IPS-15b (cell line): ENCODE results near the gene CROCC.
"Not testable (repeated sequence)": the region's sequence is repeated elsewhere in the genome, so short reads cannot be mapped to it uniquely, and the experiment has no call there.

ENCODE experiments used
- H3K27me3 ChIP-seq: one replicate; pipeline ENCODE4 v1.6.1; 2013; ENCODE audit warnings: low read length; ENCODE audit not compliant: control insufficient read depth, insufficient read depth
- H3K36me3 ChIP-seq: one replicate; pipeline ENCODE4 v1.6.1; 2013; ENCODE audit warnings: low read length; ENCODE audit not compliant: control insufficient read depth, insufficient read depth
- H3K4me1 ChIP-seq: one replicate; pipeline ENCODE4 v1.6.1; 2013; ENCODE audit warnings: mild to moderate bottlenecking, low read length; ENCODE audit not compliant: control insufficient read depth, insufficient read depth
- H3K4me3 ChIP-seq: one replicate; pipeline ENCODE4 v1.5.1; 2013; ENCODE audit warnings: low read depth, low read length
- H3K9ac ChIP-seq: one replicate; pipeline ENCODE4 v1.6.1; 2013; ENCODE audit warnings: low read depth, mild to moderate bottlenecking, low read length
- H3K9me3 ChIP-seq: one replicate; pipeline ENCODE4 v1.6.1; 2013; ENCODE audit warnings: mild to moderate bottlenecking, low read length; ENCODE audit not compliant: control insufficient read depth, insufficient read depth

Gene CROCC

DNA sequence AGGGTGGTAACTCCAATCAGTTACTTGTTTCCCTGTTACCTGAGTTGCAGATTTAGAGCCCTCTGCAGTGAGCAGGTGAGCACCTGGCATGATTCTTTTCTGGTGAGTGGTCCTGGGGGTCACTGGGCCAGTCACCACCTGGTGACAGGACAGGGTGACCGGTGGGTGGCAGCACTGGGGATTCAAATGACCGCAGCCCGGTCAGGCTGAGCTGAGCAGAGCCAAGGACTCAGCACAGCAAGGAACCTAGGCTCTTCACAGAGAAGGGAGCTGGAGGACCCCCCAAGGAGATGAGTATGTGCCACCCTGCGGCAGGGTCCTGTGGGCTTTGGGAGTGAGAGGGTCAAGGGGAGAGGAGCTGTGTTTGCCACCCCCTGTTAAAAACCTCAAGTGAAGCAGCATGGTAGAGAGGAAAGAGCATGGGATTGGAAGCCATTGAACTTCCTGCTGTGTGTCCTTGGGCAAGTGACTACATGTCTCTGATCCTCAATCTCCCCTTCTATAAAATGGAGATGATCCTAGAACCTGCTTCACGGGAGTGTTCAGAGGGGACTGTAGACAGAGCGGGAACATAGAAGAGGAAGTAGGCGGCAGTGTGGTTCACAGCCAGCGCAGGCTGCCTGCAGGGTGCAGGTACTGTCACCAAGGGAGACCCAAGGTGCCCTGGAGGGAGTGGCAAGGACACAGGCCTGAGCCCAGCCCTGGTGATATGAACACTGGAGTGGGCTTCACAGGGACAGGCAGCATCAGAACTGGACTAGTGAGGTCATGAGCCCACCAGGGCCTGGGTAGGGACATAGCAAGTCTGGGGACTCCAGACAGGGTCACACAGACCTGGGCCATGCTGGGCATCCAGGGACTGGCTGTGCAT, 9.6 kb upstream of the CROCC start:
- not testable (repeated sequence) for H3K9me3 ChIP-seq, H3K36me3 ChIP-seq, H3K27me3 ChIP-seq, H3K4me1 ChIP-seq, H3K4me3 ChIP-seq, H3K9ac ChIP-seq

DNA sequence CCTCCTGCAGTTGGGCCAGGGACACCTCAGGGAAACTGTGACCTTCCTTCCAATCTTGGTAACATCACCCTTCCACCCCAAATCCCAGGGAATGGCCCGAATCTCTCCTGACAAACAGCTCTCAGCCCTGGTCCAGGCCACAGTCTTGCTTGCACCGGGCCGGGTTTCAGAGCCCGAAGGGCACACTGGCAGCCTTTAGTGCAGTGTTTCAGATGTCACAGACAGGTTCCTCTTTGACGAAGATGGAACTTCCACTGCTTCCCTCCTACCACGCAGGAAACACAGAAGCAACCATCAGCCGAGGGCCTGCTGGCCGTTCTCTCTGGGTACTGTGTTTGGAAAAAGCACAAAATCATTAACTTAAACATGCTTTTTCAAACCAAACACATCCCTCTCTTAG, 9.0 kb upstream of the CROCC start:
- H3K4me1 ChIP-seq, H3K4me3 ChIP-seq, H3K36me3 ChIP-seq, H3K9me3 ChIP-seq, H3K9ac ChIP-seq, H3K27me3 ChIP-seq: not testable (repeated sequence)

DNA sequence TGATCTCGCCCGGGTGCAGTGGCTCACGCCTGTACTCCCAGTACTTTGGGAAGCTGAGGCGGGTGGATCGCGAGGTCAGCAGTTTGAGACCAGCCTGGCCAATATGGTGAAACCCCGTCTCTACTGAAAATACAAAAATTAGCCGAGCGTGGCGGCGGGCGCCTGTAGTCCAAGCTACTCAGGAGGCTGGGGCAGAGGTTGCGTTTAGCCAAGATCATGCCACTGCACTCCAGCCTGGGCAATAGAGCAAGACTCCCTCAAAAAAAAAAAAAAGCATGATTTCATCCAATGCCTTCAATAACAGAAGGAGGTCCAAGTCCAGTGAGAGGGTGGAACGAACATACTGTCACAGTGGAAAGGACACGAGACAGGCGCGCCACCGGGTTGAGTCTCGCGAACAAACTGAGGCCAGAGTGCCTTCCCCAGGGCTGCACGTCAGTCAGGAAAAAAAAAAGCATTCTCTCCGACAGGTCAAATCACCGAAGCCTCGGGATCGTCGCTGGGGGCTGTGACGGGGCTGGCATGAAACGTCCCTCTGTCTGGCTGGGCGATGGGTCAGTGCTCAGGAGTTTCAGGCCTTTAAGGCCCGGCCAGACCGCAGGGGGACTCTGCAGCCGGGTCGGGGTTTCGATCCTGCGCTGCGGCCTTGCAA, 8.4 kb upstream of the CROCC start:
- Histone ChIP-seq H3K9ac (no peak overlapping the region), H3K9me3 (no peaks in the 10 kb centered on the region), H3K4me1 (no peaks in the 10 kb centered on the region), H3K36me3 (no peaks in the 10 kb centered on the region), H3K27me3 (no peaks in the 10 kb centered on the region), H3K4me3 (peak overlapping the region; percentile 65)

DNA sequence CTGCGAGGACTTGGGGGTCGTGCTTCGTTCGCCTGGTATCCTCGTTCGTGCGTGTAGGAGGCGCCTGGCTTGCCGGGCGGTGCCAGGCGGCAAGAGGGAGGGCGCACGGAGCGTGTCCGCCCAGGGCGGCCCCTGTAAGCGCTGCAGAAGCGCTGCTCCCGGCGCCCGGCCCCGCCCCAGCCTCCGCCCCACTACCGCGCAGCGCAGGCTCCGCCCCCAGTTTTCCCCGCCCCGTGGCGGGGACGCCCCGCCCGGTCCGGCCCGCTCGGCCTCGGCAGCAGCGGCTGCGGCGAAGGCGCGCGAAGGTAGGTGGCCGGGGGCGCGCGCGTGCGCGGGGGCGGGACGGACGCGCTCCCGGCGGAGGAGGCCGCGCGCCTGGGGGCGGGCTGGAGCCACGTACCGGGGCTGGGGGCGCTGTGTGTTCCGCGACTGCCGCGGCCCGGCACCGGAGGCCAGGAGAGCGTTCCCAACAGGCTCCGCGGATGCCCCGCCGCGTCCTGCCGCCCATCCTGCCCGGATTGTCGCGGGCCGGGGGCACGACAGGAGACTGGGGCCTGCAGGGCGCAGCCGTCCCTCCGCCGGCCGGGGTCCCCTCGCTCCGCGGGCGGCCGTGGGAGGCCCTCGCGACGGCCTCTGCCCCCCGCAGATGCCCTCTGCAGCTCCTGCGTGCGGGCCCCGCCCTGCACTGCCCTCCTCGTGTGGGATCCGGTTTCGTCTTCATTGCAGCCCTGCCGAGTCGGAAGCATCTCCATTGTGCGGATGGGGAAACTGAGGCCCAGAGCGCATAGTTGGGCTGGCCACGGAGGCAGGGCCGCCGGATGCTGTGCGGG, 7.7 kb upstream of the CROCC start:
- Histone ChIP-seq H3K9ac (peak overlapping the region; percentile 70), H3K27me3 (no peaks in the 10 kb centered on the region), H3K9me3 (no peaks in the 10 kb centered on the region), H3K4me3 (peak overlapping the region; percentile 66), H3K4me1 (no peaks in the 10 kb centered on the region), H3K36me3 (no peaks in the 10 kb centered on the region)

DNA sequence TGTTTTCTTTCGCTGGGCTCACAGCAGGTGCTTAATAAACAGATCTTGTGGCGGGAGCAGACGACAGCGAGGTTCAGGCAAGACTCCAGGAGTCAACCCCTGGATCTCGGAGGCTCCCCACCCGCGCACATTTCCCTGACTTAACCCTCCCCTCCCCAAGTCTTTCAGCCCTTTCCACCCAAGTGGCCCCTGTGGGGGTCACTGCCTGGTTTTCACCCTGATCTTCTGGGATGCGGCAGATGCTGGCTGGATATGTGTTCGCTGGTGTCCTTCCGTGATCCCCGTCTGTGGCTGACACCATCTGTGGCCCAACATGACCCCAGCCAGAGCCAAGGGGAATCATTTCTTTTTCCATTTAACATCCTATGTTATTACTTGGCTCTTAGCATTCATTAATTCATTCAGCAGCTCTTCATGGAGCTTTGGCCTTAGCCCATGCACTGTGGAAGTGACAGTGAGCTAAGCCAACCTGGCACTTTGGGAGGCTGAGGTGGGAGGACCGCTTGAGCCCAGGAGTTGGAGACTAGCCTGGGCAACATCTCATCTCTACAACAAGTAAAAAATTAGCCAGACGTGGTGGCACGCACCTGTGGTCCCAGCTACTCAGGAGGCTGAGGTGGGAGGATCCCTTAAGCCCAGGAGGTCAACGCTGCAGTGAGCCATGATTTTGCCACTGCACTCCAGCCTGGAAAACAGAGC, 6.7 kb upstream of the CROCC start:
- H3K27me3 ChIP-seq, H3K9me3 ChIP-seq, H3K4me1 ChIP-seq, H3K36me3 ChIP-seq, H3K9ac ChIP-seq: not testable (repeated sequence)
- peak overlapping the region; percentile 66 for H3K4me3 ChIP-seq

DNA sequence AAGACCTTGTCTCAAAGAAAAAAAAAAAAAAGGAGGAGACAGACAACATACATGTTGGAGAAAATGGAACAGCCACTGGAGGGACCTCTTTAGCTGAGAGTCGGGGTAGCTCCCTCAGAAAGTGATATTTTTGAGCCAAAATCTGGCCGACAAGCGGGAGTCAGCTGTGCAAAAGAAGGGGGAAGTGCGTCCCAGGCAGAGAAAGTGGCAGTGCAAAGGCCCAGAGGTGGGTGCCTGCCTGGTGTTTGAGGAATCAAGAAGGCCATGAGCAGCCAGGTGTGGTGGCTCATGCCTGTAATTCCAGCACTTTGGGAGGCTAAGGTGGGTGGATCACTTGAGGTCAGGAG, 6.1 kb upstream of the CROCC start:
- Histone ChIP-seq H3K9me3 (no peaks in the 10 kb centered on the region), H3K27me3 (no peaks in the 10 kb centered on the region), H3K36me3 (no peaks in the 10 kb centered on the region), H3K4me3 (no peak overlapping the region), H3K4me1 (no peaks in the 10 kb centered on the region), H3K9ac (no peak overlapping the region)

DNA sequence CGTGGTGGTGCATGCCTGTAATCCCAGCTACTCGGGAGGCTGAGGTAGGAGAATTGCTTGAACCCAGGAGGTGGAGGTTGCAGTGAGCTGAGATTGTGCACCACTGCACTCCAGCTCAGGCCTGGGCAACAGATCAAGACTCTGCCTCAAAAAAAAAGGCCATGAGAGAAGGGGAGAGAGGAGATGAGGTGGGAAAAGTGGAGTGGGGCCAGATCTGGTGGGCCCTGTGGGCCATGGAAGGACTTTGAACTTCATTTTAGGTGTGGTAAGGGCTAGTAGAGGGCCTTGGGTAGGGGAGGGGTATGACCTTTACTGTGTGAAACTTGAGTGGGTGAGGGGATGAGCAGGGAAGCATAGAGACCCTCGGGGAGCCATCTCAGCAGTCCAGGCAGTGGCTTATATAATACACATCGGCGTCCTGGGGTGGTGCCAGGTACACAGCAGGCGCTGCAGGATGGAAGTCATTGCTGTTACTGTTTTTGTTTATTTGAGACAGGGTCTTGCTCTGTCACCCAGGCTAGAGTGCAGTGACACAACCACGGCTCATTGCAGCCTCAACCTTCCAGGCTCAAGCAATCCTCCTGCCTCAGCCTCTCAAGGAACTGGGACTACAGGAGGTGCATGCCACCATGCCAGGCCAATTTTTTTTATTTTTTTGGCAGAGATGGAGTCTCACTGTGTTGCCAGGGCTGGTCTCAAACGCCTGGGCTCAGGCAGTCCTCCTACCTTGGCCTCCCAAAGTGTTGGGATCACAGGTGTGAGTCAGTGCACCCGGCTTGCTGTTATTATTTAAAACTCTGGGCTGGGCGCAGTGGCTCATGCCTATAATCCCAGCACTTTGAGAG, 5.5 kb upstream of the CROCC start:
- not testable (repeated sequence) for H3K36me3 ChIP-seq, H3K9ac ChIP-seq, H3K4me3 ChIP-seq, H3K27me3 ChIP-seq, H3K9me3 ChIP-seq, H3K4me1 ChIP-seq

DNA sequence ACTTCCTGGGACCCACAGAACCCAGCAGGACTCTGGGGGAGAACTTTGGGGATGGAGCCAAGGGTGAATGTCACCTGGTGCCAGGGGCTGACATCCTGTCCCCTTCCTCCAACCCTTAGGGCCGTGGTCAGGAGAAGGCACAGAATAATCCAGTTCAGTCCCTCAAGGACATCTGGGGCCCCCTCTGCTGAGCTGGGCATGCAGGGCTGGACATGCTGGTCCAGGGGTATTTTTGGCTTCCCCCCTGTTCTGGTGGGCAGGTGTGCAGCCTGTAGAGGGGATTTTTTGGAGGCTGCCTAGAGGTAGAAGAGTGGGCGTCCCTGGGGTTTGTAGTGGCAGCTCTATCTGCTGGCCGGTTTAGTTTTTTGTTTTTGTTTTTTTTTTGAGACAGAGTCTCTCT, 3.4 kb upstream of the CROCC start:
- no peak overlapping the region for H3K4me3 ChIP-seq
- H3K27me3 ChIP-seq: no peaks in the 10 kb centered on the region
- no peaks in the 10 kb centered on the region for H3K36me3 ChIP-seq
- H3K9ac ChIP-seq: no peak overlapping the region
- H3K9me3 ChIP-seq: no peaks in the 10 kb centered on the region
- peaks cover 5% of the 10 kb centered on the region for H3K4me1 ChIP-seq

DNA sequence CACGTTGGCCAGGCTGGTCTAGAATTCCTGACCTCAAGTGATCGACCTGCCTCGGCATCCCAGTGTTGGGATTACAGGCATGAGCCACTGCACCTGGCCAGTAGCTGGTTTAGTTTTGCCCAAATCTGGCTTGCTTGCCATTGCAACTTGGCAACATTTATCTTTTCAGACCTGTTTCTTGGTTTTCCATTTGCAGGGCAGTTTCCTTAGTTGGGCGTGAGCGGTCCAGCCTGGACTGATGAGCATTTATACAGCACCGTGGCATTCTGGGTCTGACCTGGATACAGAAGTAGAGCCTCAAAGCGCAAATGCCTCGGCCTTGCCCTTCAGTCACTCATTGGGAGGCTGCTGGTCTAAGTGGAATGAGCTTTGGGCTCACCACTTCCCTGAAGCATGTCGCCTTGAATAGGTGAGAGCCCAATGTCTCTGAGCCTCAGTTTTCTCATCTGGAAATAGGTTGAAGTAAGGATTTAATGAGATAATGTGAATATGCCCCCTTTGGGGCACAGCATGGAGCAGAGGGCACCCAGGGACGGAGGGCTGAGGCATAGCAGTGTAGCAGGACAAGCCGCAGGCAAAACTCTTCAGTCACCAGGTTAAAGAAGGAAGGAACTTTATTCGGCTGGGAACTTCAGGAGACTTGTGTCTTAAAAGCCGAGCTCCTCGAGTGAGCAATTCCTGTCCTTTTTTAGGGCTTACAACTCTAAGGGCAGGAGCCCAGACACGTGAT, 2.6 kb upstream of the CROCC start:
- not testable (repeated sequence) for H3K9ac ChIP-seq, H3K4me3 ChIP-seq, H3K9me3 ChIP-seq, H3K36me3 ChIP-seq, H3K4me1 ChIP-seq, H3K27me3 ChIP-seq

DNA sequence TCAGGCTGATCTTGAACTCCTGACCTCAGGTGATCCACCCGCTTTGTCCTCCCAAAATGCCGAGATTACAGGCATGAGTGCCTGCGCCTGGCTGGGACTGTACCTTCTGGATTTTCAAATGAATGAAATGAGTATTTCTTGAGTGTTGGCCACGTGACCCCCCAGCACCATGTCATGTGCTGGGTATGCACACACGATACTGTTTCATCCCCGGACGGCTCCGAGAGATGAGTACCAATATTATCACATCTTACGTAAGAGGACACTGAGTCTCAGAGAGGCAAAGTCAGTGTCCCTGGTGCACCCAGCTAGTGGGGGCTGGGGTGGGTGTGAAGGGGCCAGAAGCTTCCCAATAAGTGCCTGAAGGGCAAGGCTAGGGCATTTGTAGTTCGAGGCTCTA, 780 bp upstream of the CROCC start:
- peak overlapping the region; percentile 70 for H3K9ac ChIP-seq
- peaks cover 5% of the 10 kb centered on the region for H3K36me3 ChIP-seq
- no peaks in the 10 kb centered on the region for H3K9me3 ChIP-seq
- peak overlapping the region; percentile 66 for H3K4me3 ChIP-seq
- H3K27me3 ChIP-seq: no peaks in the 10 kb centered on the region
- peaks cover 5% of the 10 kb centered on the region for H3K4me1 ChIP-seq
